NCI-H2029 treated with DMSO at 0.1 percent for 48 hours (cell line): ENCODE measurements around the gene PNPLA6.

Source experiments
- DNase-seq: peaks from one replicate; lab custom pipeline; 2025; lab: John Stamatoyannopoulos, UW

Gene PNPLA6

DNA sequence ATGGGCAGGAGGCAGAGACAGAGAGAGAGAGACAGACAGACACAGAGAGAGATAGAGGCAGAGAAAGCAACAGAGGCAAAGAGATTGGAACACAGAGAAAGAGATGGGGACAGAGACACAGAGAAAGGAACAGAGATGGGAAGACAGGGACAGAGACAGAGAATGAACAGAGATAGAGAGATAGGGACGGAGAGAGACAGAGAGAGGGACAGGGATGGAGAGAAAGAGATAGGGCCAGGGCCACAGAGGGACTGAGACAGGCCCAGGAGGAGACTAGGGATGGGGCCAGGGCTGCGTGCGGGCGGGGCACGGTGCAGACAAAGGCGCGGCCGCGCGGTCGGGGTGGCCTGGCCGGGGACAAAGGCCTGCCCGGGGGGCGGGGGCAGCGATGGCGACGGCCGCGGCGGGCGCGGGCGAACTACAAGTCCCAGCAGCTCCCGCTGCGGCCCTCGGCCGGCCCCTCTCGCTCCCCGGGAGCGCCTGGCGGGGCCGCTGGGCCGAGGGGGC lies 19.8 kb upstream of the PNPLA6 start, which contains the start of gene ZNF358:
ZNF358 (plus strand) TSS at position 459 of the 507 bp plus-strand sequence. CDS start 3,140 bp downstream, outside the sequence.
- peak; percentile 36 for DNase-seq

DNA sequence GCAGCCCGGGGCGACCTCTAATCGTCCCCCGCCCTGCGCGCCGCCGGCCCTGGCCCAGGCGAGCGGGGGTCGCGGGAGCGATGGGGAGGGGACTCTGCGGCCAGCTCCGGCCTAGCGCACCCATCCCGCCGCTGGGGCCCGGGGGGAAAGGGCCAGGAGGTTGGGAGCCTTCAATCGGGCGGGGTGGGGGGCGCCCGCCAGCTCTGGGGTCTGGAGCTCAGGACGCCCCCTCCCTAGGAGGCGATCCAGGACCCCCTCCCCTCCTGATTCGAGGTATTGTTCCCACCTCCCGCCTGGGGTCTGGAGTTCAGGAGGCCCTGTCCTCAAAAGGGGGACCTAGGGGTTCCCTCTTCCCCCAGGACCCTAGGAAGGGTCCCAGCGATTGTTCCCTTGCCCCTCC lies 19.2 kb upstream of the PNPLA6 start:
- no peak for DNase-seq

GRCh38 chr19:7516878-7517277 lies 18.6 kb upstream of the PNPLA6 start:
- DNase-seq, result no peak

- DNase-seq, result no peak
Observed at GRCh38 chr19:7519361-7520130, 16.0 kb upstream of the PNPLA6 start.

DNA sequence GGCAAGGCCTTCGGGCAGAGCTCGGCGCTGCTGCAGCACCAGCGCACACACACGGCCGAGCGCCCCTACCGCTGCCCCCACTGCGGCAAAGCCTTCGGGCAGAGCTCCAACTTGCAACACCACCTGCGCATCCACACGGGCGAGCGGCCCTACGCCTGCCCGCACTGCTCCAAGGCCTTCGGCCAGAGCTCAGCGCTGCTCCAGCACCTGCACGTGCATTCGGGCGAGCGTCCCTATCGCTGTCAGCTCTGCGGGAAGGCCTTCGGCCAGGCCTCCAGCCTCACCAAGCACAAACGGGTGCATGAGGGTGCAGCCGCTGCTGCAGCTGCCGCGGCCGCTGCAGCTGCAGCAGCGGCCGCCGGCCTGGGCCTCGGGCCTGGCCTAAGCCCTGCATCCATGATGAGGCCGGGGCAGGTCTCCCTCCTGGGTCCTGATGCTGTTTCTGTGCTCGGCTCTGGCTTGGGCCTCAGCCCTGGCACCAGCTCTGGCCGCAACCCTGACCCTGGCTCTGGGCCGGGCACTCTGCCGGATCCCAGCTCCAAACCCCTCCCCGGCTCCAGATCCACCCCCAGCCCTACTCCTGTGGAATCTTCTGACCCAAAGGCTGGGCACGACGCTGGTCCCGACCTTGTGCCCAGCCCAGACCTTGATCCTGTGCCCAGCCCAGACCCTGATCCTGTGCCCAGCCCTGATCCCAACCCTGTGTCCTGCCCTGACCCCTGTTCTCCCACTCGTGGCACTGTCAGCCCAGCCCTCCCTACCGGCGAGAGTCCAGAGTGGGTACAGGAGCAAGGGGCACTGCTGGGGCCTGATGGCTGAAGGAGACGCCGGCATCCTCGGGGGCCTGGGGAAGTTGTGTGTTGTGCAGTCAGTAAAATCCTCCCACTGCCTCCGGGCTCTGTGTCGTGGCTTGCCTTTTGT lies 15.1 kb upstream of the PNPLA6 start:
- no peak for DNase-seq

DNA sequence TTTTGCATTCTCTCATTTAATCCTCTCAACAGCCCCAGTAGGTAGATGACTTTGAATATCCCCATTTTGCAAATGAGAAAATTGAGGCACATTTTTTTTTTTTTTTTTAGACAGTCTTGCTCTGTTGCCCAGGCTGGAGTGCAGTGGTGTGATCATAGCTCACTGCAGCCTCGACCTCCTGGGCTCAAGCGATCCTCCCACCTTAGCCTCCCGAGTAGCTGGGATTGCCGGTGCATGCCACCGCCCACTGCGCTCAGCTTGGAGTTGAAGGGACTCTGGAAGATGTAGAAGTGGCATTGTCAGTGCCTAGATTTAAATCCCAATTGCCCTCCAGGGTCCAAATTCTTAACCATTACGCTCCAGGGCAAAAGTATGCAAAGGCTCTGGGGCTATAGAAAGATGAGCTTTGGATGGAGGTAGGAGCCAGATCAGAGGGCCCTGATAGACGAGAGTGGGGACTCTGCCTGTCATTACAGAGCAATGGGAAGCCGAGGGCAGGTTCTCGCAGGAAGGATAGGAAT lies 13.9 kb upstream of the PNPLA6 start:
- DNase-seq, result no peak

DNA sequence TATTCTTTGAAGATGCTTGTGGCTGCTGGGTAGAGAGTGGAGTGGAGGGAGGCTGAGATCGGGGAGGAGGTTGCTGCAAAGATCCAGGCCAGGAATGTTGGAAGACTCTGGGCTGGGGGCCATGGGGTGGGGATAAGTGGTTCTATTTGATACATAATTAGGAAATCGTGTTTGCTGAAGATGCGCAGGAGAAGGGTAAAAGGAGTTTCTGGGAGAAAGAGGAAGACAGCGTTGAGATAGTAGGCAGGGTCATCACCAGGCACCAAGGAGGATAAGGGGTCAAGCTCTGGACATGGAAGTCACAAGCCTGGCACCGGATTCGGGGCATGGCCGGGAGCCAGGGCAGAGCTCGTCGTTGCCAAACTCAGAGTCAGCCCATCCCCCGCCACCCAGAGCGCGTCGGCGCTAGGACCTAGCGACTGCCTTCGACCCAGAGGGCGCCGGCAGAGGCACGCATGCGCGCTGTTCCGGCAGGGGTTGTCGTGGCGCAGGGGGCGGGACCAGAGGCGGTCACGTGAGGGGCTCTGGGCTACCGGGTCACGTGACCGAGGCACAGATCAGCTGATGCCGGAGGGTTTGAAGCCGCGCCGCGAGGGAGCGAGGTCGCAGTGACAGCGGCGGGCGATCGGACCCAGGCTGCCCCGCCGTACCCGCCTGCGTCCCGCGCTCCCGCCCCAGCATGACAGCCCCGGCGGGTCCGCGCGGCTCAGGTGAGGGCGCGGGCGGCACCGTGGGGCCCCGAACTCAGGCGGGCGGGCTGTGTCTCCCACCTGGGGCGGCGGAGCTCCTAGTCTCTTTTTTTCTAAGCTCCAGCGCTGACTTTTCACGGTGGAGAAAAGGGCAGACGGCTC lies 13.2 kb upstream of the PNPLA6 start, which contains the start of gene MCOLN1:
MCOLN1 (plus strand) TSS at position 553 of the 851 bp plus-strand sequence; CDS start at position 680, 127 bp downstream.
- peak; percentile 90 for DNase-seq

DNA sequence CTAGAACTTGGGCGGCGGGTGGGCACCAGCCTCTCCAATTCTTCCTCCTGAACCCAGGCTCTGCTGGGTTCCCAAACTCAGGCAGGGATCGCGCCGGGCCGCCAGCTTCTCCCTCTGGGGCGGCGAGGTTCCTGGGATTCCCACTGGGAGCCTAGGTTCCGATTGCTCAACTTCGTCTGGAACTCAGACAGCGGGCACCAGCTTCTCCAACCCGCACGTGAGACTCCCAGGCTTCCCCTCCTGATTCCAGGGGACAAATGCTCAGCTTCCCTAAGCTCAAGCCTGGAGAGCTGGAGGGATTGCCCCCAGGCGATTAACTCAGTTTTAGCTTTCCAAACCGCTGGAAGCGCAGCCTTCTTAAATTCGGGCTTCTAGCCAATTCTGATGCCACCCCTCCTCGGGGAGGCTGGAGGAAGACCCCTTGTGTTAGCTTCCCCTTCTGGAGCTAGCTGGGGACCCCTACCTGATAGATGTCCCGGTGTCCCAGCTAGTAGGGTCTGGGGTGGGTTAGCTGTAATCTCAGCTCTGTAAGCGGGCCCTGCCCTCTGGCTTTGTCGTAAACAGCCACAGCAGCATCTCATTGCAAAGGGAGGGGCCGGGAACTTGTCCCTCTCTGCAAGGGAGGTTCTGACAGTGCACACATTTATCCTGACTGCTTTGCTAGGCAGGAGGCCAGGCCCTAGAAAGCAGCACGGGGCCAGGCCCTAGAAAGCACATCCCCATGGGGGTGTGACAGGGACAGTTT lies 12.4 kb upstream of the PNPLA6 start:
- no peak for DNase-seq

- no peak for DNase-seq
Observed at GRCh38 chr19:7524523-7524922, 11.0 kb upstream of the PNPLA6 start.

GRCh38 chr19:7524992-7525739 lies 10.4 kb upstream of the PNPLA6 start:
- DNase-seq, result no peak

DNA sequence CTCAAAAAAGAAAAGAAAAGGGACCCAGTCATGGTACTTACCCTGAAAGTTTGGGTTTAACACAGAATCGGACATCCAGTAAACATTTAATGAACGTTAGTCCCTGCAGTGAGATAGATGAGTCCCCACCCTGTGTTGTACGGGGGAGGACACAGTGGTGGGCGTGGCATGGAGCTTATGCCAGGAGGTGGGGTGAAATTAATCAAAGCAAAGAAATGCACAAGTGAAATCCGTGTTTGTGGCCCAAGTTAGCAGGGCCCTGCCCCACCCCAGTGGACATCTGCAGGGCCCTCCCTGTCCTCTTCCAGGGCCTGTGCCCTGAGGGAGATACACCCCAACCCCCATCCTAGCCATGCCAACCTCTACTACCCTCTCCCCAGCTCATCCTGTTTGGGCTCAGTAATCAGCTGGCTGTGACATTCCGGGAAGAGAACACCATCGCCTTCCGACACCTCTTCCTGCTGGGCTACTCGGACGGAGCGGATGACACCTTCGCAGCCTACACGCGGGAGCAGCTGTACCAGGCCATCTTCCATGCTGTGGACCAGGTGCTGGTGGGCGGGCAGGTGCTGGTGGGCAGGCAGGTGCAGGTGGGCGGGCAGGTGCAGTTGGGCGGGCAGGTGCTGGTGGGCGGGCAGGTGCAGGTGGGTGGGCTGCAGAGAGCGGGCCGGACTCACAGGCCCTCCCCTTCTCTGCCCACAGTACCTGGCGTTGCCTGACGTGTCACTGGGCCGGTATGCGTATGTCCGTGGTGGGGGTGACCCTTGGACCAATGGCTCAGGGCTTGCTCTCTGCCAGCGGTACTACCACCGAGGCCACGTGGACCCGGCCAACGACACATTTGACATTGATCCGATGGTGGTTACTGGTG lies 9.2 kb upstream of the PNPLA6 start:
- DNase-seq, result no peak

DNA sequence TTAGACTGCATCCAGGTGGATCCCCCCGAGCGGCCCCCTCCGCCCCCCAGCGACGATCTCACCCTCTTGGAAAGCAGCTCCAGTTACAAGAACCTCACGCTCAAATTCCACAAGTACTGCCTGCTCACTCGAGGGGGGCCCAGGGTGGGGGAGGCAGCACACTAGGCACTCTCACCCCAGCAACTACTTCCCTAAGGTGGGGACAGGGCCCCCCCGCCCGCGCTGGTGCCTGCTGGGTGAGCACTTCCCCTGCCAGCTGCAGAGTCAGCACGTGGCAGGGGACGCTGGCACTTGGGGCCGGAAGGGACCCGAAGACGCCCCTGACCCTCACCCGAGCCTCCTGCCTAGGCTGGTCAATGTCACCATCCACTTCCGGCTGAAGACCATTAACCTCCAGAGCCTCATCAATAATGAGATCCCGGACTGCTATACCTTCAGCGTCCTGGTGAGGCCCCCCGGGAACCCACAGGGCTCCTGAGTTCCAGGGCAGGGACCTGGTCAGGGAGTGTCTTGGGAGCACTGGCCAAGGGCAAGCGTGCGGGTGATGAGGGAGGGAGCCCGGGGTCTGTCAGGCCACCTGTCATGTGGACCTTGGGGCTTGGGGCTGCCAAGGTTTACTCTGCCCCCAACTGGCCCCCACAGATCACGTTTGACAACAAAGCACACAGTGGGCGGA lies 7.9 kb upstream of the PNPLA6 start:
- DNase-seq, result no peak

- no peak for DNase-seq
Observed at GRCh38 chr19:7528192-7528519, 7.4 kb upstream of the PNPLA6 start.

GRCh38 chr19:7528522-7529245 lies 6.8 kb upstream of the PNPLA6 start:
- no peak for DNase-seq

DNA sequence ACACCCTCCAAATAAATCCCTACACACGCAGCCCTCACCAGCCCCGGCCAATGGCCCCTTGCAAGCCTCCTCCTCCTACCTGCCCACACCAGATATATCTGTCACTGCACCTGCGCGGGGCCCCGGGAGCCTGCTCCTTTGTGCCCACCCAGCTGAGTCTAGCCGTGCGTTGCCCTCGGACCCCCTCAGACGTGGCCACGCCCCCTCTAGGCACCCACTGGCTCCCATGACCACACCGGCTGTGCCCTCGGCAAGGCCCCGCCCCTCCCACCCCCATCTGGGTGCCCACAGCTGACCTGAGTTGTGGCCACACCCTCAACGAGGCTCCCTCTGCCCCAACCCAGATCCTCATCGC lies 6.3 kb upstream of the PNPLA6 start:
- no peak for DNase-seq

DNA sequence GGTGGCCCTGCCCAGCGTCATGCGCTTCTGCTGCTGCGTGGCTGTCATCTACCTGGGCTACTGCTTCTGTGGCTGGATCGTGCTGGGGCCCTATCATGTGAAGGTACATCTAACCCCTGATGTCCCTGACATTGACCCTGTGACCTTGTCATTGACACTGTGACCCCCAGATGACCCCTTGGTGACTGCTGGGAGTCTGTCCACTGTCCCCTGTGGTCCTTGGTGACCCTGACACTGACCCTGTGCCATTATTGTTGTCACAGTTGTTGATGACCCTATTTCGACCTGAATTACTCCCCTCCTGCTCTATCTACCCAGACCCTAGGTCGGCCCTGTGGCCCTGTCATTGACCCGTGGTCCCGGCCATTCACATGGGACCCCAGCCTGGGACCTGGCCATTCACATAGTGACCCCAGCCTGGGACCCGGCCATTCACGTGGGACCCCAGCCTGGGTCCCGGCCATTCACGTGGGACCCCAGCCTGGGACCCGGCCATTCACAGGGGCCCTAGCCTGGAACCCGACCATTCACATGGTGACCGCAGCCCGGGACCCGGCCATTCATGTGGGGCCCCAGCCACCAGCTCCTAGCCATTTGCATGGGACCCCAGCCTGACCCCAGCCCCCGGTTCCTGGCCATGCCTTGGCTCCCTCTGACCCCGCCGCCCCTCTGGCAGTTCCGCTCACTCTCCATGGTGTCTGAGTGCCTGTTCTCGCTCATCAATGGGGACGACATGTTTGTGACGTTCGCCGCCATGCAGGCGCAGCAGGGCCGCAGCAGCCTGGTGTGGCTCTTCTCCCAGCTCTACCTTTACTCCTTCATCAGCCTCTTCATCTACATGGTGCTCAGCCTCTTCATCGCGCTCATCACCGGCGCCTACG lies 5.7 kb upstream of the PNPLA6 start:
- DNase-seq, result no peak

DNA sequence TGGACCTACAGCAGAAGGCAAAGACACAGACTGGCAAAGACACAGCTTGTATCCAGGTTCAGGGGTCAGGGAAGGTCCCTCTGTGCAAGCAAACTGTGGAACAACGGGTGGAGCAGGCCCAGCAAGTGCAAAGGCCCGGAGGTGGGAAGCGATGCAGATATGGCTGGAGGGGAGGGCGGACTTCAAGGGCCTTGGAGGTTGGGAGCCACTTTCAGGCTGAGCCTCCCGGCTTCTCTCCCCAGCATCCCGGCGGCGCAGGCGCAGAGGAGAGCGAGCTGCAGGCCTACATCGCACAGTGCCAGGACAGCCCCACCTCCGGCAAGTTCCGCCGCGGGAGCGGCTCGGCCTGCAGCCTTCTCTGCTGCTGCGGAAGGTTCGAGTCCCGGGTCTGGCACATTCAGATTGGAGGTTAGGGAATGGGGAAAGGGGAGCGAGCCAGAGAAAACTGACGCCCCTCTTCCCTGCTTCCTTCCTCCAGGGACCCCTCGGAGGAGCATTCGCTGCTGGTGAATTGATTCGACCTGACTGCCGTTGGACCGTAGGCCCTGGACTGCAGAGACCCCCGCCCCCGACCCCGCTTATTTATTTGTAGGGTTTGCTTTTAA lies 2.1 kb upstream of the PNPLA6 start:
- no peak for DNase-seq
